ENCODE data around the gene DPM1.
A peak's percentile ranks its signal among the peaks of the same experiment; 100 is the strongest.

DPM1 gene

GRCh38 chr20:50957798-50958614 lies at the start of gene DPM1:
Gene DPM1, minus strand, starts transcription at chr20:50958532. Its CDS starts 9 bp downstream, at chr20:50958523.
- DNase-seq: peak; percentile 94

GRCh38 chr20:51005214-51005613 lies 46.9 kb upstream of the DPM1 start:
- no peak for DNase-seq

- DNase-seq: no peak
Measured at GRCh38 chr20:51004781-51005180, 46.4 kb upstream of the DPM1 start.

GRCh38 chr20:51004305-51004727 lies 46.0 kb upstream of the DPM1 start:
- DNase-seq: no peak

- no peak for DNase-seq
Measured at GRCh38 chr20:51003753-51004152, 45.4 kb upstream of the DPM1 start.

GRCh38 chr20:51002633-51003032 lies 44.3 kb upstream of the DPM1 start:
- DNase-seq: no peak

- DNase-seq: no peak
Measured at GRCh38 chr20:51001430-51002265, 43.3 kb upstream of the DPM1 start.

GRCh38 chr20:50999355-50999754 lies 41.0 kb upstream of the DPM1 start:
- DNase-seq: no peak

GRCh38 chr20:50996901-50997865 lies 38.9 kb upstream of the DPM1 start:
- no peak for DNase-seq

GRCh38 chr20:50995506-50995905 lies 37.2 kb upstream of the DPM1 start:
- DNase-seq: no peak

GRCh38 chr20:50993876-50994275 lies 35.5 kb upstream of the DPM1 start:
- no peak for DNase-seq

GRCh38 chr20:50992733-50993457 lies 34.6 kb upstream of the DPM1 start:
- DNase-seq: peak; percentile 60

GRCh38 chr20:50992336-50992732 lies 34.0 kb upstream of the DPM1 start:
- no peak for DNase-seq

GRCh38 chr20:50991076-50991475 lies 32.7 kb upstream of the DPM1 start:
- DNase-seq: no peak

GRCh38 chr20:50987493-50988210 lies 29.3 kb upstream of the DPM1 start:
- peak; percentile 75 for DNase-seq

GRCh38 chr20:50983321-50983720 lies 25.0 kb upstream of the DPM1 start:
- no peak for DNase-seq

GRCh38 chr20:50982363-50982762 lies 24.0 kb upstream of the DPM1 start:
- no peak for DNase-seq

- no peak for DNase-seq
Measured at GRCh38 chr20:50981714-50982048, 23.3 kb upstream of the DPM1 start.

GRCh38 chr20:50980851-50981713 lies 22.8 kb upstream of the DPM1 start:
- DNase-seq: peak; percentile 72

GRCh38 chr20:50980071-50980681 lies 21.8 kb upstream of the DPM1 start:
- no peak for DNase-seq
